Stomach (tissue), 9 donors: ENCODE data around the gene TSEN54. TPM values are rescaled to one million over a fixed set of nuclear protein-coding genes. Genes with fewer than 3 reads are reported as not detected.
"Not testable (repeated sequence)": the region's sequence is repeated elsewhere in the genome, so short reads cannot be mapped to it uniquely, and the experiment has no call there.

ENCODE experiments used
- DNase-seq, 2 donors: peaks; one replicate each; pipeline versions ENCODE4 v3.0.0 to v3.0.0-alpha.2; 2013 to 2019
- H3K27ac ChIP-seq, 5 donors: fragments of 200-600 bp in 4 of 5; sonication (generic) in 4 of 5; one replicate each; pipeline ENCODE4 v1.5.1; 2013 to 2019; ENCODE audit warnings: mild to moderate bottlenecking in 1 of 5, moderate library complexity in 1 of 5
- H3K27me3 ChIP-seq, 3 donors: fragments of 200-600 bp; sonication (generic); one replicate each; pipeline ENCODE4 v1.5.1; 2017 to 2019; ENCODE audit warnings: mixed run types in 1 of 3
- H3K36me3 ChIP-seq, 4 donors: fragments of 200-600 bp; sonication (generic); 1 replicate in 3 of 4; 2 replicates in 1 of 4; pipeline ENCODE4 v1.5.1; 2016 to 2019
- H3K4me1 ChIP-seq, 4 donors: fragments of 200-600 bp; sonication (generic); one replicate each; pipeline ENCODE4 v1.5.1; 2016 to 2019
- H3K4me3 ChIP-seq, 4 donors: fragments of 200-600 bp; sonication (generic) in 3 of 4; one replicate each; pipeline ENCODE4 v1.5.1; 2016 to 2019; ENCODE audit warnings: mild to moderate bottlenecking in 1 of 4
- H3K9me3 ChIP-seq, 4 donors: fragments of 200-600 bp; sonication (generic); one replicate each; pipeline ENCODE4 v1.5.1; 2016 to 2019
- EP300 ChIP-seq: sonication (generic); formaldehyde crosslinking; IDR thresholded peaks from one replicate; pipeline ENCODE4 v1.6.1; 2017; ENCODE audit warnings: antibody characterized with exemption
- POLR2A ChIP-seq, 4 donors: fragments of 450-650 bp; IDR thresholded peaks; one replicate each; pipeline ENCODE4 v1.6.1; 2016; ENCODE audit warnings: antibody characterized with exemption in 4 of 4, control low read depth in 2 of 4, mild to moderate bottlenecking in 1 of 4, moderate library complexity in 1 of 4
- POLR2AphosphoS5 ChIP-seq, 3 donors: sonication (generic); formaldehyde crosslinking; IDR thresholded peaks; one replicate each; pipeline ENCODE4 v1.6.1; 2016; ENCODE audit warnings: antibody characterized with exemption in 3 of 3
- WGBS, 5 donors: extraction: QIAGEN DNeasy Blood & Tissue Kit in 3 of 5; methylation state at CpG; one replicate each; pipeline versions ENCODE4 v1.1.5 to v1.1.7; 2013 to 2018; 5-methylcytosine and 5-hydroxymethylcytosine counted together
- intact Hi-C: fragments of 100-400 bp; cut with DNase I; formaldehyde crosslinking; loops from one replicate; pipeline ENCODE4 v1.15.1; 2023; ENCODE audit warnings: low total_unique reads
- polyA plus RNA-seq, 3 donors: library from polyadenylated mRNA; stranded (reverse); fragments of 200-250 nt; gene quantifications; one replicate each; pipeline ENCODE4 v1.2.3, GENCODE V29; 2013
- total RNA-seq, 5 donors: library from RNA; depleted of rRNA; stranded (reverse); fragments of >200 nt; gene quantifications; one replicate each; pipeline versions ENCODE4 v1.1.0 to v1.2.3, GENCODE V29; 2014 to 2016
- TF ChIP-seq, protein P1 (sequence below), 7 experiments: fragments of 450-650 bp in 4 of 7; fragments of 200-600 bp in 3 of 7; sonication (generic) in 3 of 7; IDR thresholded peaks; one replicate each; pipeline ENCODE4 v1.5.1; 2016 to 2019; ENCODE audit warnings: antibody characterized with exemption in 7 of 7, control low read depth in 2 of 7, mild to moderate bottlenecking in 1 of 7
- donor health status: healthy with polysubstance abuse.
- donor health status: Bipolar disorder and iron deficiency.
- donor health status: healthy.

The TSEN54 gene
- total and polyA plus RNA-seq, 8 donors, result 13.2 to 219 (median 42.1) TPM

DNA sequence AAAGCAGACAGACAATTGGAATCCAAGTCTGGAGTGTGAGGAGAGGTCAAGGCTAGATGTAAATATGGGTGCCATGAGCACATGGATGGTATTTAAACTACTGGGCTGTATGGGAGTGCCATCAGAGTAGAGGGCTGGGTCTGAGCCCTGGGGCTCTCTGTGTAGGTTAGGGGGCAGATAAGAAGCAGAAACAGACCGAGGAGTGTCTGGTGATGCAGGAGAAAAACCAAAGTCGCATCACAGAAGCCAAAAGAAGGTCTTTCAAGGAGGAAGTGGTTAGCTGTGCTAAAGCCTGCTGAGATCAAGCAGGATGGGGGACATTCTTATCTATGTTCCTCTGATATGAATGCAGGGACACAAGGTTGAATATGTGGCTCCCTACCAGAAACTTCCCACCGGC, 1.9 kb downstream of the TSEN54 start:
- Histone ChIP-seq H3K4me3 (peak overlapping the region in 1 of 4 donors; percentile 90), H3K27me3 (peaks cover 0 to 9% (median 0%) of the 10 kb centered on the region in 3 donors), H3K9me3 (no peaks in the 10 kb centered on the region), H3K4me1 (peaks cover 30 to 57% (median 42%) of the 10 kb centered on the region in 4 donors), H3K36me3 (peaks cover 12 to 44% (median 33%) of the 10 kb centered on the region in 4 donors), H3K27ac (peak overlapping the region in 4 of 5 donors; percentile 72 to 94 (median 87))
- intact Hi-C loops, result no loop called here
- 42 to 66% (median 57%) methylated on average over 3 of the region's 3 CpGs for WGBS, 5 donors
- DNase-seq, result no peak
- TF ChIP-seq EP300, result no peak
- TF ChIP-seq, protein P1, sequence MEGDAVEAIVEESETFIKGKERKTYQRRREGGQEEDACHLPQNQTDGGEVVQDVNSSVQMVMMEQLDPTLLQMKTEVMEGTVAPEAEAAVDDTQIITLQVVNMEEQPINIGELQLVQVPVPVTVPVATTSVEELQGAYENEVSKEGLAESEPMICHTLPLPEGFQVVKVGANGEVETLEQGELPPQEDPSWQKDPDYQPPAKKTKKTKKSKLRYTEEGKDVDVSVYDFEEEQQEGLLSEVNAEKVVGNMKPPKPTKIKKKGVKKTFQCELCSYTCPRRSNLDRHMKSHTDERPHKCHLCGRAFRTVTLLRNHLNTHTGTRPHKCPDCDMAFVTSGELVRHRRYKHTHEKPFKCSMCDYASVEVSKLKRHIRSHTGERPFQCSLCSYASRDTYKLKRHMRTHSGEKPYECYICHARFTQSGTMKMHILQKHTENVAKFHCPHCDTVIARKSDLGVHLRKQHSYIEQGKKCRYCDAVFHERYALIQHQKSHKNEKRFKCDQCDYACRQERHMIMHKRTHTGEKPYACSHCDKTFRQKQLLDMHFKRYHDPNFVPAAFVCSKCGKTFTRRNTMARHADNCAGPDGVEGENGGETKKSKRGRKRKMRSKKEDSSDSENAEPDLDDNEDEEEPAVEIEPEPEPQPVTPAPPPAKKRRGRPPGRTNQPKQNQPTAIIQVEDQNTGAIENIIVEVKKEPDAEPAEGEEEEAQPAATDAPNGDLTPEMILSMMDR (IDR thresholded peaks at IDR 0.05), result no peak
- no peak for TF ChIP-seq POLR2AphosphoS5 (IDR thresholded peaks at IDR 0.05)
- TF ChIP-seq POLR2A (IDR thresholded peaks at IDR 0.05), result no peak

DNA sequence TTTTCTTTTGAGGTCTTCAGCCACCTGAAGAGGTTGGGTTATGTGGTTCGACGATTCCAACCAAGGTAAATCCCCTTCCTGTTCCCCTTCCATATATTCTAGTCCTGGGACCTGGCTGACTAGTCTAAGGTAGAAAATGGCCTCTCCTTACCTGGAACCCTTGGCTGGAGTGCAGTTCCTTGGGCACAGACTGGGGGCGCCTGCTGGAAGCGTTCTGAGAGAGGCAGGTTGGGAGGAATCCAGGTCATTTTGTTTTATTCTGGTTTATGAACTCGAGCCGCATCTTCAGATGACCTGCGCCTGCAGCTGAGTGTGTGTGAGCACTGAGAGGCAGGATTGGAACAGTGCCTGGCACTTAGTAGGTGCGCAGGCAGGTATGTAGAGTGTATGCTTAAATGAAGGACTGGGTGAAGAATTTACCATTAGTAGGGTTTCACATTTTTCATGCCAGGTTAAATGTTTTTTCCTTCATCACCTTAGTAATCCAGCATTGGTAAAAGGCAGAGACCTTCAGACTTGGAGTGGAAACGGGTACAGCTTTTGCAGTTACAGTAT, 2.7 kb downstream of the TSEN54 start:
- DNase-seq, result no peak
- H3K27ac ChIP-seq, result peak overlapping the region in 3 of 5 donors; percentile 27 to 93 (median 72)
- no peak overlapping the region for H3K4me3 ChIP-seq
- peaks cover 12 to 47% (median 37%) of the 10 kb centered on the region in 4 donors for H3K36me3 ChIP-seq
- intact Hi-C loops, result no loop called here
- peaks cover 0 to 9% (median 0%) of the 10 kb centered on the region in 3 donors for H3K27me3 ChIP-seq
- H3K4me1 ChIP-seq, result peaks cover 22 to 54% (median 35%) of the 10 kb centered on the region in 4 donors
- H3K9me3 ChIP-seq, result no peaks in the 10 kb centered on the region
- WGBS, 5 donors, result 79 to 95% (median 92%) methylated on average over 9 of the region's 9 CpGs
- TF ChIP-seq, protein P1 (IDR thresholded peaks at IDR 0.05), result no peak
- no peak for TF ChIP-seq EP300
- TF ChIP-seq POLR2A (IDR thresholded peaks at IDR 0.05), result no peak
- TF ChIP-seq POLR2AphosphoS5 (IDR thresholded peaks at IDR 0.05), result no peak

DNA sequence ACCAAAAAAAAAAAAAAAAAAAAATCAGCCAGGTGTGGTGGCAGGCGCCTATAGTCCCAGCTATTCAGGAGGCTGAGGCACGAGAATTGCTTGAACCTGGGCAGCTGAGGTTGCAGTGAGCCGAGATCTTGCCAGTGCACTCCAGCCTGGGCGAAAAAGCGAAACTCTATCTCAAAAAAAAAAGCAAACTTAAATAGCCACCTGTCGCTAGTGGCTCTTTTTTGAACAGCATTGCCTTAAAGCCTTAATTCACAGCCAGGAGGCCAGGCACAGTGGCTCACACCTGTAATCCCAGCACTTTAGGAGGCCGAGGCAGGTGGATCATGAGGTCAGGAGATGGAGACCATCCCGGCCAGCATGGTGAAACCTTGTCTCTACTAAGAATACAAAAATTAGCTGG, 4.1 kb downstream of the TSEN54 start:
- H3K9me3 ChIP-seq, DNase-seq, H3K27ac ChIP-seq, intact Hi-C loops, H3K4me3 ChIP-seq, H3K27me3 ChIP-seq: not testable (repeated sequence)
- 88 to 97% (median 92%) methylated on average over 8 of the region's 8 CpGs for WGBS, 5 donors
- H3K36me3 ChIP-seq, result peaks cover 12 to 49% (median 37%) of the 10 kb centered on the region in 4 donors
- peaks cover 24 to 54% (median 35%) of the 10 kb centered on the region in 4 donors for H3K4me1 ChIP-seq

DNA sequence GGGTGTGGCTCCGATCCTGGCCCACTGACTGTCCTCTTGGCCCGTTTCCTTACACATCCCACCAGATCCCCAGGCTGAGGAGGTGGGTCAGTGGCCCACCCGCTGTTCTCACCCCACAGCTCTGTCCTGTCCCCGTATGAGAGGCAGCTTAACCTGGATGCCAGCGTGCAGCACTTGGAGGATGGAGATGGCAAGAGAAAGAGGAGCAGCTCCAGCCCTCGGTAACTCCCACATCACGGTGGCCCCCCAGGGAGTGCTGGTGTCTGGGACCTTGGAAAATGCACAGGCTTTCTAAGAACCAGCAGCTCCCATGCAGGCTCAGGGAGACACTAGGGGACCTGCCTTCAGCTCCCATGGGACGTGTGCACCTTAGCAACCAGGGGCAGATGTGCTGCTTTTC, 5.0 kb downstream of the TSEN54 start:
- H3K4me1 ChIP-seq, result peaks cover 30 to 53% (median 38%) of the 10 kb centered on the region in 4 donors
- no peaks in the 10 kb centered on the region for H3K9me3 ChIP-seq
- no peak overlapping the region for H3K27ac ChIP-seq
- WGBS, 5 donors, result 86 to 93% (median 90%) methylated on average over 8 of the region's 8 CpGs
- peaks cover 0 to 4% (median 0%) of the 10 kb centered on the region in 3 donors for H3K27me3 ChIP-seq
- TF ChIP-seq, protein P1 (IDR thresholded peaks at IDR 0.05), result no peak
- TF ChIP-seq EP300, result no peak
- no peak for TF ChIP-seq POLR2AphosphoS5 (IDR thresholded peaks at IDR 0.05)
- TF ChIP-seq POLR2A (IDR thresholded peaks at IDR 0.05), result no peak
- no peak overlapping the region for H3K4me3 ChIP-seq
- intact Hi-C loops, result no loop called here
- H3K36me3 ChIP-seq, result peaks cover 12 to 49% (median 37%) of the 10 kb centered on the region in 4 donors
- no peak for DNase-seq
